HUES48 (cell line): ENCODE measurements around the gene STX3.

Source experiments
- H3K27ac ChIP-seq: one replicate; pipeline ENCODE4 v1.7.0; 2013; ENCODE audit warnings: low read depth, low read length, inconsistent platforms
- H3K27me3 ChIP-seq: 2 replicates; pipeline ENCODE4 v1.6.1; 2013; ENCODE audit warnings: mild to moderate bottlenecking, low read length; ENCODE audit not compliant: control insufficient read depth, insufficient read depth
- H3K36me3 ChIP-seq: 2 replicates; pipeline ENCODE4 v1.6.1; 2013; ENCODE audit warnings: low read length; ENCODE audit not compliant: control insufficient read depth, insufficient read depth
- H3K4me1 ChIP-seq: 2 replicates; pipeline ENCODE4 v1.6.1; 2013; ENCODE audit warnings: mild to moderate bottlenecking, low read length; ENCODE audit not compliant: control insufficient read depth, insufficient read depth
- H3K4me3 ChIP-seq: 2 replicates; pipeline ENCODE4 v1.5.1; 2013; ENCODE audit warnings: mild to moderate bottlenecking, low read depth, low read length
- H3K9ac ChIP-seq: 2 replicates; pipeline ENCODE4 v1.6.1; 2013; ENCODE audit warnings: mild to moderate bottlenecking, low read depth, low read length, moderate library complexity
- H3K9me3 ChIP-seq: 2 replicates; pipeline ENCODE4 v1.6.1; 2013; ENCODE audit warnings: low read length; ENCODE audit not compliant: control insufficient read depth, insufficient read depth

The STX3 gene

GRCh38 chr11:59754859-59755700, at the start of gene STX3:
Gene STX3, plus strand, starts transcription at chr11:59755376. Its CDS starts 230 bp downstream, at chr11:59755606.
- peak within 1 kb of the TSS; percentile 75 for H3K9ac ChIP-seq
- peak within 1 kb of the TSS; percentile 90 for H3K27ac ChIP-seq
- peaks cover 14% of the 10 kb centered on the region for H3K4me1 ChIP-seq
- 0 out of 2 replicates have a peak, but pooled peaks cover 2% of the 10 kb centered on the region for H3K36me3 ChIP-seq
- H3K9me3 ChIP-seq: no peaks in the 10 kb centered on the region
- H3K27me3 ChIP-seq: no peaks in the 10 kb centered on the region
- peak within 1 kb of the TSS; percentile 94 for H3K4me3 ChIP-seq

- no peaks in the 10 kb centered on the region for H3K27me3 ChIP-seq
- H3K4me3 ChIP-seq: no peak overlapping the region
- no peaks in the 10 kb centered on the region for H3K36me3 ChIP-seq
- no peak overlapping the region for H3K9ac ChIP-seq
- no peak overlapping the region for H3K27ac ChIP-seq
- H3K4me1 ChIP-seq: no peaks in the 10 kb centered on the region
- H3K9me3 ChIP-seq: no peaks in the 10 kb centered on the region
Measured at GRCh38 chr11:59706518-59707285, 48.5 kb upstream of the STX3 start.

GRCh38 chr11:59707371-59707770, 47.8 kb upstream of the STX3 start:
- Histone ChIP-seq H3K27ac (no peak overlapping the region), H3K4me1 (no peaks in the 10 kb centered on the region), H3K36me3 (no peaks in the 10 kb centered on the region), H3K27me3 (no peaks in the 10 kb centered on the region), H3K4me3 (no peak overlapping the region), H3K9ac (no peak overlapping the region), H3K9me3 (no peaks in the 10 kb centered on the region)

DNA sequence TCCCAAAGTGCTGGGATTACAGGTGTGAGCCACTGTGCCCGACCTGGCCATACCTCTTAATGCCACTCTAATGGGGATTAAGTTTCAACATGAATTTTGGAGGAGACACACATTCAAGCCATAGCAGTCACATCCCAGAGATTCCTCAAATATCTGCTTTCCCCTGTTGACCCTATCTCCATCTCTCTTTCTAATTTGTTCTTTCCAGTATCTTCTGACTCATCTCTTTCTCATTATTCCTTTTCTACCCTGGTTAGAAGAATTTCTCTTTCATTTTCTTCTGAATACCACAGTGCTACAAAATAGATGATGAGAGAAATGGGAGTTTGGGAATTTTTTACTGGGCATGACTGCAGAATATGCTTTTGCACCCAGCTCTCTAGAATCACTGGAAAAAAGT, 46.6 kb upstream of the STX3 start:
- H3K27ac ChIP-seq: no peak overlapping the region
- H3K36me3 ChIP-seq: no peaks in the 10 kb centered on the region
- H3K4me1 ChIP-seq: no peaks in the 10 kb centered on the region
- H3K4me3 ChIP-seq: no peak overlapping the region
- no peaks in the 10 kb centered on the region for H3K27me3 ChIP-seq
- no peaks in the 10 kb centered on the region for H3K9me3 ChIP-seq
- no peak overlapping the region for H3K9ac ChIP-seq

DNA sequence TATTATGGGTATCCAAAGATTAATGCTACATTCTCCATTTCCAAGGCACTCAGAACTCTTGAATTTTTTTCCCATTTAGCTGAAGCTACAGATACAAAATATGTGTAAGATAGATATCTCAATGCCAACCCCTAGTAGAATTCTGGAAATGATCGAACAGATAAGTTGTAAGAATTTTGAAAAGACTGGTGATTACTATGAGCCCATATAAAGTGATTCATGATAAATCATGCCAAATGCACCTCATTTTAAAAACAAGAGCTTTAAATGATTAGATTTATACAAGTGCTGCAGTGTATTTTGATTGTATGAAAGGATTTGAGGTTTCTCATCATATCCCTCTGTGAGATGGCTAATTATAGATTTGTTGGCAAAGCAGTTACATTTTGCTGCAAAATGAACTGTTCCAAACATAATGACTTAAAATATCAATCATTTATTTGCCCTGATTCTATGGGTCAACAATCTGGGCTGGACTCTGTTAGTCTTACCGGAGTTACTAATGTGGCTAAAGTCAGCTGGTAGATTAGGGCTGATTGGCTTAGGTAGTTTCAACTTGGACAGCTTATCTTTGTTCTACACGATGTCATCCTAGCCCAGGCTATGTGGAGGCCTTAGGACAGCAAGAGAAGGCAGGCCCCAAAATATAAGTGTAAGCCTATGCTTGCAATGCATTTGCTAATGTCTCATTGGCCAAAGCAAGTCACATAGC, 44.9 kb upstream of the STX3 start:
- Histone ChIP-seq H3K4me3 (no peak overlapping the region), H3K9me3 (no peaks in the 10 kb centered on the region), H3K27ac (no peak overlapping the region), H3K27me3 (no peaks in the 10 kb centered on the region), H3K36me3 (no peaks in the 10 kb centered on the region), H3K9ac (no peak overlapping the region), H3K4me1 (no peaks in the 10 kb centered on the region)

DNA sequence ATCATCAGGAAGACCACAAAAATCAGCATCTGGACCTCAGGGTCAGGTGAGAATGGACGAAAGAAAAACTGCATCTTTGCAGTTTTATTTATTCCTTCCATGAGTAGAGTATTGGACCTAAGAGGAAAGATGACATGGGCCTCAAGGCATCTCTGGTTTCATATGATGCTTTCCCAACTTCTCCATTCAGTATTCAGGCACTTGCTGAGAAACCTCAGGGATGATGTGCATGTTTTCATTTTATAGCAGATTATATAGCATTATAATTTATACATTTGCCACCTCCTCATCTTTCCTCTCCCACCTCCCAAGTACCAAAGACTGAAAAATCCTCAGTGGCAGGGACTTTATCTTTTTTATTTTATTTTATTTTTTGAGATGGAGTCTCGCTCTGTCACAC, 41.4 kb upstream of the STX3 start, which contains the start of gene OR10V1:
OR10V1 (minus strand) TSS at position 101 of the 400 bp plus-strand sequence; CDS start at position 101, 0 bp downstream.
- Histone ChIP-seq H3K9me3 (no peaks in the 10 kb centered on the region), H3K4me3 (no peak within 1 kb of the TSS), H3K4me1 (no peaks in the 10 kb centered on the region), H3K36me3 (no peaks in the 10 kb centered on the region), H3K27me3 (no peaks in the 10 kb centered on the region), H3K9ac (no peak within 1 kb of the TSS), H3K27ac (no peak within 1 kb of the TSS)

DNA sequence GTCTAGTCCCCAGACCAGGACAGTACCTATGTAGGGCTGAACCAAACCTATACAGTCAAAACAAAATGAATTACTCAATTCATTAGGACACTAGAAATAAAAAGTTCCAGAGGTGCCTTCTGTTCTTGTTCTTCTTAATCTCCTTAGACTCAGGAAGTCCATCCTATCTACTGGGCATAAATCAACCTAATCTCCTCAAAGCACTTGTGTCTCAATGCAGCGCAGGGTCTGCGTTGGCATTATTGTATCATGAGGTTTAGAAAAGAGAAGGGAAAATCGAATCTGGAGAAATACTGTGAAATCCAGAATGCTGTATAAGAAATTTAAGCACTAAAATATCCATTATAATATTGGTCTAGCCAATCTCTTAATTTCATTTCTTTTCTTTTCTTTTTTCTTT, 39.1 kb upstream of the STX3 start:
- H3K9me3 ChIP-seq: no peaks in the 10 kb centered on the region
- no peak overlapping the region for H3K4me3 ChIP-seq
- no peaks in the 10 kb centered on the region for H3K4me1 ChIP-seq
- no peak overlapping the region for H3K27ac ChIP-seq
- H3K9ac ChIP-seq: no peak overlapping the region
- H3K36me3 ChIP-seq: no peaks in the 10 kb centered on the region
- H3K27me3 ChIP-seq: no peaks in the 10 kb centered on the region

DNA sequence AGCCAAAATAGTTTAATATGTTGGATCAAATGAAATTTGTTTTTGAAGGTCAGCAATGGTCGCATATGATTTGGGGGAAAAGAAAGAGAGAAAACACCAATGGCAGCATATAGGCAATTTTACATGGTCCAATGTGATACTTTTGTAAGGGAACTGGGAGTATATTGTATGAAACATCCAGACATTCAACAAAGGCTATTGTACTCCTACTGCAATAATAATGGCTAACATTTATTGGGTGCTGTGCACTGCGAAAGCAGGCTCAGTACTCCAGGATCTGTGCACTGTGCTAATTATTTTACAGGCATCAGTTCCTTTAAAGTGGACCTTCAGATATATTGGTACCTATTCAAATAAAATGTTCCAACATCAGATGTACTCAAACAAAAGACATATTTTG, 35.6 kb upstream of the STX3 start:
- Histone ChIP-seq H3K36me3 (no peaks in the 10 kb centered on the region), H3K27ac (no peak overlapping the region), H3K4me3 (no peak overlapping the region), H3K9me3 (no peaks in the 10 kb centered on the region), H3K4me1 (no peaks in the 10 kb centered on the region), H3K27me3 (no peaks in the 10 kb centered on the region), H3K9ac (no peak overlapping the region)

DNA sequence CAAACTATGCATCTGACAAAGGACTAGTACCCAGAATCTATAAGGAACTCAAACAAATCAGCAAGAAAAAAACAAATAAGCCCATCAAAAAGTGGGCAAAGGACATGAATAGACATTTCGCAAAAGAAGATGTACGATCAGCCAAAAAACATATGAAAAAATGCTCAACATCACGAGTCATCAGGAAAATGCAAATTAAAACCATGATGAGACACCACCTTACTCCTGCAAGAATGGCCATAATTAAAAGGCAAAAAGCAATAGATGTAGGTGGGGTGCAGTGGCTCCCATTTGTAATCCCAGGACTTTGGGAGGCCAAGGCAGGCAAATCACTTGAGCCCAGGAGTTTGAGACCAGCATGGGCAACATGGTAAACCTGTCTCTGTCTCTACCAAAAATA, 31.1 kb upstream of the STX3 start:
- Histone ChIP-seq H3K9me3 (no peaks in the 10 kb centered on the region), H3K27me3 (no peaks in the 10 kb centered on the region), H3K9ac (no peak overlapping the region), H3K27ac (no peak overlapping the region), H3K4me1 (no peaks in the 10 kb centered on the region), H3K4me3 (no peak overlapping the region), H3K36me3 (no peaks in the 10 kb centered on the region)

- no peak overlapping the region for H3K27ac ChIP-seq
- H3K36me3 ChIP-seq: no peaks in the 10 kb centered on the region
- H3K4me1 ChIP-seq: no peaks in the 10 kb centered on the region
- H3K4me3 ChIP-seq: no peak overlapping the region
- no peaks in the 10 kb centered on the region for H3K27me3 ChIP-seq
- H3K9me3 ChIP-seq: no peaks in the 10 kb centered on the region
- H3K9ac ChIP-seq: no peak overlapping the region
Measured at GRCh38 chr11:59727426-59727825, 27.8 kb upstream of the STX3 start.
